ENCODE data around the gene LRIT1.
"Not testable (repeated sequence)": the region's sequence is repeated elsewhere in the genome, so short reads cannot be mapped to it uniquely, and the experiment has no call there.

LRIT1 gene
- 0 reads per million in 4 donors for total RNA-seq

- DNase-seq: no peak
Measured at GRCh38 chr10:84241185-84241790, at the start of gene LRIT1. TSS of gene LRIT1 (minus strand) at chr10:84241546. CDS start at chr10:84241439, 107 bp downstream.

GRCh38 chr10:84290235-84290634 lies 48.9 kb upstream of the LRIT1 start:
- no peak for DNase-seq

GRCh38 chr10:84289521-84290200 lies 48.3 kb upstream of the LRIT1 start:
- DNase-seq: no peak

- no peak for DNase-seq
Measured at GRCh38 chr10:84288151-84288550, 46.8 kb upstream of the LRIT1 start.

GRCh38 chr10:84286695-84287094 lies 45.3 kb upstream of the LRIT1 start:
- no peak for DNase-seq

- not testable (repeated sequence) for DNase-seq
Measured at GRCh38 chr10:84279876-84280475, 38.6 kb upstream of the LRIT1 start.

- DNase-seq: no peak
Measured at GRCh38 chr10:84270708-84271107, 29.4 kb upstream of the LRIT1 start.

- DNase-seq: no peak
Measured at GRCh38 chr10:84269773-84270172, 28.4 kb upstream of the LRIT1 start.

GRCh38 chr10:84269162-84269561 lies 27.8 kb upstream of the LRIT1 start:
- no peak for DNase-seq

- DNase-seq: peak in 4 of 5 donors; percentile 27 to 76 (median 40)
Measured at GRCh38 chr10:84267503-84268126, 26.3 kb upstream of the LRIT1 start.

- no peak for DNase-seq
Measured at GRCh38 chr10:84265418-84265817, 24.1 kb upstream of the LRIT1 start.

GRCh38 chr10:84264611-84265141 lies 23.3 kb upstream of the LRIT1 start:
- peak; percentile 22 to 60 (median 51) for DNase-seq

GRCh38 chr10:84263716-84264115 lies 22.4 kb upstream of the LRIT1 start:
- DNase-seq: no peak

GRCh38 chr10:84262190-84262956 lies 21.0 kb upstream of the LRIT1 start:
- no peak for DNase-seq

GRCh38 chr10:84261236-84261915 lies 20.0 kb upstream of the LRIT1 start:
- DNase-seq: no peak

- no peak for DNase-seq
Measured at GRCh38 chr10:84258034-84258695, 16.8 kb upstream of the LRIT1 start.

- DNase-seq: no peak
Measured at GRCh38 chr10:84257343-84258020, 16.1 kb upstream of the LRIT1 start.

GRCh38 chr10:84256510-84257342 lies 15.4 kb upstream of the LRIT1 start:
- DNase-seq: peak in 2 of 5 donors; percentile 16 to 24

- no peak for DNase-seq
Measured at GRCh38 chr10:84254552-84255478, 13.5 kb upstream of the LRIT1 start.
